ENCODE measurements around the gene IMMT.
"Not testable (repeated sequence)": the region's sequence is repeated elsewhere in the genome, so short reads cannot be mapped to it uniquely, and the experiment has no call there.

The IMMT gene

GRCh38 chr2:86201671-86202335 is 6.5 kb upstream of the IMMT start:
- no peak for DNase-seq

DNA sequence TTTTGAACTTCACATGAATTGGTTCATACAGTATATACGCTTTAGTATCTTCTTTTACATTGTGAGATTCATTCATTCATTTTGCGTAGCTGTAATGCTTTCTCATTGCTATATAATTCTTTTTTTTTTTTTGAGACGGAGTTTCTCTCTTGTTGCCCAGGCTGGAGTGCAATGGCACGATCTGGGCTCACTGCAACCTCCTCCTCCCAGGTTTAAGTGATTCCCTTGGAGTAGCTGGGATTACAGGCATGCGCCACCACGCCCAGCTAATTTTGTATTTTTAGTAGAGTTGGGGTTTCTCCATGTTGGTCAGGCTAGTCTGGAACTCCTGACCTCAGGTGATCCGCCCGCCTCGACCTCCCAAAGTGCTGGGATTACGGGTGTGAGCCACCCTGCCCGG is 5.3 kb upstream of the IMMT start:
- DNase-seq: not testable (repeated sequence)

- no peak for DNase-seq
Measured at GRCh38 chr2:86199834-86200177, 4.5 kb upstream of the IMMT start.

DNA sequence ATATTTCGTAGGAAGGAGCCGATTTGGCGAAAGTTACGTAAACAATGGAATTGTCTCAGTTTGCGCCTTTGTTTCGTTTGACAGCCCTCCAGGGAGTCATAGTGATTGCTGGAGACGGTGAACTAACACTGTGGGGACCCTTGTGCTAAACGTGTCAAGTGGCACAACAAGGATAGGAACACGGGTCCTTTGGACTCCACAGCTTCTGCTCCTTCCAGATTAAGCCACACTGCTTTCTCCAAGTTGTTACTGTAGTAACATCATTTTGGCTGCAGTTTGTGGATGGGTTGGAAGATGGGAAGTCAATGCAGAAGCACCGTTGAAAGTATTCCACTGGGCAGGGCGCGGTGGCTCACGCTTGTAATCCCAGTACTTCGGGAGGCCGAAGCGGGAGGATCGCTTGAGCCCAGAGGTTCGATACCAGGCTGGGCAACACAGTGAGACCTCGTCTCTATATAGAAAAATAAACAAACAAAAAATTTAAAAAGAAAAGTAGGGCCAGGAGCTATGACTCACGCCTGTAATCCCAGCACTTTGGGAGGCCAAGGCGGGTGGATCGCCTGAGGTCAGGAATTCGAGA is 636 bp upstream of the IMMT start:
- DNase-seq: no peak

DNA sequence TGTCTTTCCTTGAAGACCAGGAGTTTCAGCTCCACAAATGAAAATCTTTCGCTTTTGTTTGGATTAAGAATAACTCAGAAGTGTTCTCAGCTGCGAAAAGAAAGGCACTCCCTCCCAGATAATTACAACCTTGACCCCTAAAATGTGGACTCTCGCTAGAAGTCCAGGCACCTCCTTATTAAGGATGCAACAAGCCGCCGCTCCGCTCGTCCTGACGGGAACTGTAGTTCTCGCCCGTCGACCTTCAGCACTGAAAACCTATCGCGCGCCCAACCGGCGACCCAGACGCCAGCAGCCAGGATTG is 559 bp downstream of the IMMT start:
- no peak for DNase-seq

GRCh38 chr2:86193901-86194567 is 1.2 kb downstream of the IMMT start:
- no peak for DNase-seq

- no peak for DNase-seq
Measured at GRCh38 chr2:86189782-86190416, 5.4 kb downstream of the IMMT start.

GRCh38 chr2:86186431-86186830 is 8.8 kb downstream of the IMMT start:
- no peak for DNase-seq

GRCh38 chr2:86185517-86186212 is 9.6 kb downstream of the IMMT start:
- no peak for DNase-seq

DNA sequence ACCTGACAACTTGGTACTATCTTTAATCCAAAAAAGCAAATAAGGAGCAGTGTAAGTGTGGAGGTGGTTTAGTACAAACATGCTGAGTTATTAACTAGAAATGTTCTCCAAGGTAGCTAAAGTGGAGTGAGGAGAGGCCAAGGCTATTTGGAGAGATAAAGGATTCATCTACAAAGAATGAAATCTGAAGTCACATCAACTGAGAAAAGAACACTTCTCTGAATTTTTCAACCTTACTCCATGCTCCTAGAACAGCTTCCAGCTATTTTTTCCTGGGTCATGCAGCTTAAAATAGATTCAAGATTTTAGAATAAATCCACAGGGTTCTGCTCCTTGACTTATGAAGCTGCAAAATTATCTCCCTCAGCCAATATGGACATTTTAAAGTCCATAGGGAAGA is 18.7 kb downstream of the IMMT start:
- DNase-seq: no peak

- DNase-seq: no peak
Measured at GRCh38 chr2:86175828-86176227, 19.4 kb downstream of the IMMT start.

GRCh38 chr2:86174445-86174844 is 20.8 kb downstream of the IMMT start:
- no peak for DNase-seq

- DNase-seq: no peak
Measured at GRCh38 chr2:86172610-86173009, 22.7 kb downstream of the IMMT start.

DNA sequence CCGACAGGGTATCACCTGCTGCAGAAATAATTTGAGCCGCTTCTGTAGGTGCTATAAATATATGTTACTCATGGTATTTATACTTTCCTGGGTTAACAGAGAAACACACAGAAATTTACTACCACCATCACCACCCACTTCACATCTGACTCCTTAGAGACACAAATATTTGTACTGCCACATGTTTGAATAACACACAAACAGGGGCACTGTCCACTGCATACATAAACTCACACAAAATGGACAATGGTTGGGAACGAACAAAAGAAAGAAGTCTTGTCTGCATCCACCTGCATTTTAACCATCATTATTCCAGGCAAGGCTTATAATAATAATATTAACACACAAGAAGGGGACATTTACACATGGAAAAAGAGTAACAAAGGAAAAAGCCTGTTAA is 24.0 kb downstream of the IMMT start:
- DNase-seq: no peak

- no peak for DNase-seq
Measured at GRCh38 chr2:86170449-86170848, 24.8 kb downstream of the IMMT start.

- DNase-seq: no peak
Measured at GRCh38 chr2:86160156-86160952, 34.9 kb downstream of the IMMT start.

- no peak for DNase-seq
Measured at GRCh38 chr2:86158286-86158685, 37.0 kb downstream of the IMMT start.

- no peak for DNase-seq
Measured at GRCh38 chr2:86157009-86157556, 38.2 kb downstream of the IMMT start.

- no peak for DNase-seq
Measured at GRCh38 chr2:86150502-86150901, 44.8 kb downstream of the IMMT start.

GRCh38 chr2:86147793-86148192 is 47.5 kb downstream of the IMMT start:
- no peak for DNase-seq

GRCh38 chr2:86143926-86144685 is 51.2 kb downstream of the IMMT start:
- DNase-seq: no peak
